Smooth muscle cell (in vitro differentiated cells): ENCODE measurements around the gene MAGED4. TPM values are rescaled to one million over a fixed set of nuclear protein-coding genes. Genes with fewer than 3 reads are reported as not detected.
"Not testable (repeated sequence)": the region's sequence is repeated elsewhere in the genome, so short reads cannot be mapped to it uniquely, and the experiment has no call there.

Source experiments
- DNase-seq: peaks from one replicate; lab custom pipeline; 2025; ENCODE audit not compliant: unreplicated experiment; lab: John Stamatoyannopoulos, UW
- H2AFZ ChIP-seq: fragments of 200-600 bp; sonication (generic); 2 replicates; pipeline ENCODE4 v1.6.0; 2016; ENCODE audit warnings: antibody characterized with exemption, low read depth, mild to moderate bottlenecking
- H3F3A ChIP-seq: fragments of 200-600 bp; sonication (generic); 2 replicates; pipeline ENCODE4 v1.6.0; 2017; ENCODE audit warnings: antibody characterized with exemption, low read depth
- H3K27ac ChIP-seq: fragments of 200-600 bp; sonication (generic); 2 replicates; pipeline ENCODE4 v1.5.1; 2016; ENCODE audit warnings: low read depth, mild to moderate bottlenecking
- H3K27me3 ChIP-seq: fragments of 200-600 bp; sonication (generic); 2 replicates; pipeline ENCODE4 v1.6.1; 2016; ENCODE audit warnings: low read depth, mild to moderate bottlenecking
- H3K36me3 ChIP-seq: fragments of 200-600 bp; sonication (generic); 2 replicates; pipeline ENCODE4 v1.5.1; 2016; ENCODE audit warnings: low read depth
- H3K4me1 ChIP-seq: fragments of 200-600 bp; sonication (generic); 2 replicates; pipeline ENCODE4 v1.5.1; 2016; ENCODE audit warnings: low read depth
- H3K4me2 ChIP-seq: fragments of 200-600 bp; sonication (generic); 2 replicates; pipeline ENCODE4 v1.6.0; 2016; ENCODE audit warnings: mild to moderate bottlenecking
- H3K4me3 ChIP-seq: fragments of 200-600 bp; sonication (generic); 2 replicates; pipeline ENCODE4 v1.5.1; 2016; ENCODE audit warnings: mild to moderate bottlenecking
- H3K79me2 ChIP-seq: fragments of 200-600 bp; sonication (generic); 2 replicates; pipeline ENCODE4 v1.6.0; 2016; ENCODE audit warnings: low read depth, mild to moderate bottlenecking
- H3K9ac ChIP-seq: fragments of 200-600 bp; sonication (generic); 2 replicates; pipeline ENCODE4 v1.6.0; 2016; ENCODE audit warnings: low read depth
- H3K9me3 ChIP-seq: fragments of 200-600 bp; sonication (generic); replicated peaks from 2 replicates; pipeline ENCODE4 v1.5.1; 2016; ENCODE audit warnings: low read depth
- H4K20me1 ChIP-seq: fragments of 200-600 bp; sonication (generic); 2 replicates; pipeline ENCODE4 v1.6.0; 2016; ENCODE audit warnings: low read depth
- CTCF ChIP-seq: fragments of 200-600 bp; sonication (generic); IDR thresholded peaks from 2 replicates; pipeline ENCODE4 v1.5.1; 2017; ENCODE audit warnings: borderline replicate concordance, mild to moderate bottlenecking, antibody characterized with exemption; ENCODE audit not compliant: insufficient read depth, poor library complexity, severe bottlenecking
- WGBS: methylation state at CpG from one replicate; pipeline ENCODE4 v1.1.7; 2016; ENCODE audit warnings: low lambda C conversion rate; 5-methylcytosine and 5-hydroxymethylcytosine counted together
- polyA plus RNA-seq: library from polyadenylated mRNA; unstranded; fragments of >200 nt; fragmentation: Nextera tagmentation; extraction: Ambion mirVana; gene quantifications from 2 replicates; pipeline ENCODE4 v1.2.1, GENCODE V29; 2016
- total RNA-seq: library from RNA; depleted of rRNA; stranded (reverse); fragments of >200 nt; gene quantifications from 2 replicates; pipeline ENCODE4 v1.2.3, GENCODE V29; 2014

Gene MAGED4
- 62.5 and 106 TPM in 2 replicates for total RNA-seq
- 88.1 and 92.3 TPM in 2 replicates for polyA plus RNA-seq

GRCh38 chrX:52184440-52185077 lies at the start of gene MAGED4:
TSS of gene MAGED4 (plus strand) at chrX:52184888. CDS start at chrX:52185923, 1,035 bp downstream.
- not testable (repeated sequence) for H3K9me3 ChIP-seq, H3K4me1 ChIP-seq, H3K9ac ChIP-seq, H2AFZ ChIP-seq, H3F3A ChIP-seq, DNase-seq, H3K79me2 ChIP-seq, H3K36me3 ChIP-seq, H3K4me2 ChIP-seq, H4K20me1 ChIP-seq, H3K27ac ChIP-seq, H3K27me3 ChIP-seq, H3K4me3 ChIP-seq
- no CpG with 5 or more reads among the region's 40 CpGs for WGBS

GRCh38 chrX:52138830-52139544 lies 45.7 kb upstream of the MAGED4 start:
- Histone ChIP-seq H3K27me3 (no peaks in the 10 kb centered on the region), H3K4me2 (no peak overlapping the region), H3K4me3 (no peak overlapping the region), H3K9ac (no peak overlapping the region), H4K20me1 (no peaks in the 10 kb centered on the region), H3F3A (no peaks in the 10 kb centered on the region), H3K4me1 (no peaks in the 10 kb centered on the region), H3K36me3 (no peaks in the 10 kb centered on the region), H3K79me2 (no peaks in the 10 kb centered on the region), H2AFZ (no peak overlapping the region), H3K9me3 (peaks cover 3% of the 10 kb centered on the region), H3K27ac (no peak overlapping the region)
- 93% methylated on average over 2 of the region's 2 CpGs for WGBS
- TF ChIP-seq CTCF: no peak
- DNase-seq: no peak

- Histone ChIP-seq H4K20me1 (no peaks in the 10 kb centered on the region), H3K4me1 (no peaks in the 10 kb centered on the region), H3K27ac (no peak overlapping the region), H3F3A (no peaks in the 10 kb centered on the region), H2AFZ (no peak overlapping the region), H3K4me2 (no peak overlapping the region), H3K36me3 (no peaks in the 10 kb centered on the region), H3K4me3 (no peak overlapping the region), H3K79me2 (no peaks in the 10 kb centered on the region), H3K9ac (no peak overlapping the region), H3K9me3 (peaks cover 3% of the 10 kb centered on the region), H3K27me3 (no peaks in the 10 kb centered on the region)
- DNase-seq: no peak
- no peak for TF ChIP-seq CTCF
Observed at GRCh38 chrX:52139545-52139895, 45.2 kb upstream of the MAGED4 start.

- Histone ChIP-seq H2AFZ (no peak overlapping the region), H3K36me3 (no peaks in the 10 kb centered on the region), H3K27me3 (no peaks in the 10 kb centered on the region), H3K9ac (no peak overlapping the region), H4K20me1 (no peaks in the 10 kb centered on the region), H3F3A (no peaks in the 10 kb centered on the region), H3K4me2 (no peak overlapping the region), H3K9me3 (peaks cover 3% of the 10 kb centered on the region), H3K4me3 (no peak overlapping the region), H3K79me2 (no peaks in the 10 kb centered on the region), H3K27ac (no peak overlapping the region), H3K4me1 (no peaks in the 10 kb centered on the region)
- no peak for DNase-seq
- no peak for TF ChIP-seq CTCF
- 71% methylated on average over 1 of the region's 1 CpG for WGBS
Observed at GRCh38 chrX:52140020-52140419, 44.7 kb upstream of the MAGED4 start.

GRCh38 chrX:52150667-52151066 lies 34.0 kb upstream of the MAGED4 start:
- H3K36me3 ChIP-seq, H3K9ac ChIP-seq, DNase-seq, H3K4me2 ChIP-seq, H3K79me2 ChIP-seq, H4K20me1 ChIP-seq, H3K27ac ChIP-seq, H2AFZ ChIP-seq, H3K4me3 ChIP-seq, H3F3A ChIP-seq, H3K9me3 ChIP-seq, H3K27me3 ChIP-seq, H3K4me1 ChIP-seq: not testable (repeated sequence)
- 82% methylated on average over 10 of the region's 10 CpGs for WGBS

GRCh38 chrX:52160140-52160539 lies 24.5 kb upstream of the MAGED4 start:
- H3K4me3 ChIP-seq, DNase-seq, H3K27me3 ChIP-seq, H3K4me1 ChIP-seq, H3K79me2 ChIP-seq, H3K9ac ChIP-seq, H4K20me1 ChIP-seq, H3K36me3 ChIP-seq, H2AFZ ChIP-seq, H3K27ac ChIP-seq, H3F3A ChIP-seq, H3K4me2 ChIP-seq, H3K9me3 ChIP-seq: not testable (repeated sequence)
- WGBS: 70% methylated on average over 8 of the region's 8 CpGs
